Tibial nerve (tissue), 3 donors: ENCODE measurements around the gene ARX.

ENCODE experiments used
- POLR2A ChIP-seq, 2 donors: fragments of 450-650 bp; IDR thresholded peaks; one replicate each; pipeline ENCODE4 v1.6.1; 2017; ENCODE audit warnings: antibody characterized with exemption in 2 of 2, mild to moderate bottlenecking in 2 of 2, moderate library complexity in 2 of 2
- TF ChIP-seq, protein P1 (sequence below), 5 experiments: fragments of 200-600 bp in 3 of 5; fragments of 450-650 bp in 2 of 5; sonication (generic) in 3 of 5; IDR thresholded peaks; one replicate each; pipeline ENCODE4 v1.5.1; 2016 to 2019; ENCODE audit warnings: antibody characterized with exemption in 5 of 5, mild to moderate bottlenecking in 3 of 5, moderate library complexity in 2 of 5

DNA sequence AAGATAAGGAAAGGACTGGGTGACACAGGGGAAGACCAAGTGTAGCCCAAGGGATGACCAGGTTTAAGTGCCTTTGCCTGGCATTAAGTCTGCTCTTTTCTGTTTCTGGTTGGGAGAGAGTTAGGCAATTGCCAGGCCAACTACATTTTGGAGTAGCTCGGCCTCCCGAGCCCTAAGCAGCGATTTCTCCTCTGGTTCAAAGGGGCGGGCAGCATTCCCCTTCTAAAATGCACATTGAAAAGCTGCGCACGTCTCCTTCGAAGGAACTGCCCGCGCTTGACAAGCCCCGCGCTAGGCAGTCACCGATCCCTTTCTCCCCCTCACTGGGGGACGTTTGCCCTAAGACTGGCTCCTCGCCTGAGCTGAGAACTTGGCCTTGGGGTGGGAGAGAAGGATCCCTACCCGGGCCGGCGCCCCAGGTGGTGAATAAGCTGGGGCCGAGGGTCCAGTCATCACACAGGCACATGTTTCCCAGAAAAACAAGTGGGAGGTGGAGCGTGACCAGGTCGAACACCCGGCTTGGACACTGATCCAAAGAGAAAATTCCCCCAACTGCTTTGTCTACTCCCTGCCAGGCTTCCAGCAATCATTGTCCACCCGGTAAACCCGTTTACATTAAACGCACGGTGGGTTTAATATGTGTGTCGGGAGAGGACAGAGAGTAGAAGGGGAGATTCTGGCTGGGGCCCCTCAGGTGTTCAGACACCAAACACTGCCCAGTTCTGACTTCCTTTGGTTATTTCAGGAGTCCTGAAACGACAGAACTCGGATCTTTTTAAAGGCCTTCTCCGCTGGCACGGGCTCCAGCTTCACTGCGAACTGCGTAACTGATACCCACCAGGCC is 4.0 kb downstream of the ARX start:
- TF ChIP-seq POLR2A (IDR thresholded peaks at IDR 0.05) = no peak
- TF ChIP-seq, protein P1, sequence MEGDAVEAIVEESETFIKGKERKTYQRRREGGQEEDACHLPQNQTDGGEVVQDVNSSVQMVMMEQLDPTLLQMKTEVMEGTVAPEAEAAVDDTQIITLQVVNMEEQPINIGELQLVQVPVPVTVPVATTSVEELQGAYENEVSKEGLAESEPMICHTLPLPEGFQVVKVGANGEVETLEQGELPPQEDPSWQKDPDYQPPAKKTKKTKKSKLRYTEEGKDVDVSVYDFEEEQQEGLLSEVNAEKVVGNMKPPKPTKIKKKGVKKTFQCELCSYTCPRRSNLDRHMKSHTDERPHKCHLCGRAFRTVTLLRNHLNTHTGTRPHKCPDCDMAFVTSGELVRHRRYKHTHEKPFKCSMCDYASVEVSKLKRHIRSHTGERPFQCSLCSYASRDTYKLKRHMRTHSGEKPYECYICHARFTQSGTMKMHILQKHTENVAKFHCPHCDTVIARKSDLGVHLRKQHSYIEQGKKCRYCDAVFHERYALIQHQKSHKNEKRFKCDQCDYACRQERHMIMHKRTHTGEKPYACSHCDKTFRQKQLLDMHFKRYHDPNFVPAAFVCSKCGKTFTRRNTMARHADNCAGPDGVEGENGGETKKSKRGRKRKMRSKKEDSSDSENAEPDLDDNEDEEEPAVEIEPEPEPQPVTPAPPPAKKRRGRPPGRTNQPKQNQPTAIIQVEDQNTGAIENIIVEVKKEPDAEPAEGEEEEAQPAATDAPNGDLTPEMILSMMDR (IDR thresholded peaks at IDR 0.05) = no peak
